Trophoblast cell (in vitro differentiated cells and primary cell): ENCODE results near the gene CTNNA3.

Source experiments
- DNase-seq, 2 donors: peaks; one replicate each; pipeline ENCODE4 v3.0.0-alpha.2; 2016
- H2AFZ ChIP-seq: 2 replicates; pipeline ENCODE4 v1.6.1; 2013; ENCODE audit warnings: low read length, moderate library complexity, mild to moderate bottlenecking; ENCODE audit not compliant: insufficient read depth, poor library complexity
- H2AK5ac ChIP-seq: 2 replicates; pipeline ENCODE4 v1.6.1; 2013; ENCODE audit warnings: mild to moderate bottlenecking, low read length
- H2BK120ac ChIP-seq: 2 replicates; pipeline ENCODE4 v1.6.1; 2013; ENCODE audit warnings: low read length, mild to moderate bottlenecking, moderate library complexity; ENCODE audit not compliant: insufficient read depth, poor library complexity
- H2BK12ac ChIP-seq: 2 replicates; pipeline ENCODE4 v1.6.1; 2013; ENCODE audit warnings: mild to moderate bottlenecking, low read length, moderate library complexity
- H2BK5ac ChIP-seq: 2 replicates; pipeline ENCODE4 v1.6.1; 2013; ENCODE audit warnings: low read length, low read depth, moderate library complexity, mild to moderate bottlenecking; ENCODE audit not compliant: poor library complexity
- H3K14ac ChIP-seq: 2 replicates; pipeline ENCODE4 v1.6.1; 2013; ENCODE audit warnings: mild to moderate bottlenecking, low read length
- H3K18ac ChIP-seq: 2 replicates; pipeline ENCODE4 v1.6.1; 2013; ENCODE audit warnings: mild to moderate bottlenecking, low read length
- H3K23ac ChIP-seq: 2 replicates; pipeline ENCODE4 v1.6.1; 2013; ENCODE audit warnings: low read length
- H3K27ac ChIP-seq: 2 replicates; pipeline ENCODE4 v1.5.1; 2013; ENCODE audit warnings: low read depth, mild to moderate bottlenecking, inconsistent platforms, low read length, moderate library complexity
- H3K27me3 ChIP-seq: 2 replicates; pipeline ENCODE4 v1.6.1; 2013; ENCODE audit warnings: inconsistent platforms, mild to moderate bottlenecking, low read length, moderate library complexity; ENCODE audit not compliant: insufficient read depth
- H3K36me3 ChIP-seq, 2 experiments: 1 replicate in 1 of 2; 2 replicates in 1 of 2; pipeline ENCODE4 v1.6.1; 2013; ENCODE audit warnings: low read length in 2 of 2, mild to moderate bottlenecking in 2 of 2, moderate library complexity in 1 of 2; ENCODE audit not compliant: insufficient read depth in 2 of 2, control insufficient read depth in 1 of 2
- H3K4ac ChIP-seq: 2 replicates; pipeline ENCODE4 v1.6.1; 2013; ENCODE audit warnings: low read depth, mild to moderate bottlenecking, low read length, moderate library complexity
- H3K4me1 ChIP-seq, 2 experiments: 1 replicate in 1 of 2; 2 replicates in 1 of 2; pipeline ENCODE4 v1.6.1; 2013; ENCODE audit warnings: low read length in 2 of 2, mild to moderate bottlenecking in 2 of 2, moderate library complexity in 1 of 2; ENCODE audit not compliant: insufficient read depth in 2 of 2, control insufficient read depth in 1 of 2
- H3K4me2 ChIP-seq: 2 replicates; pipeline ENCODE4 v1.6.1; 2013; ENCODE audit warnings: inconsistent platforms, mild to moderate bottlenecking, low read length, moderate library complexity
- H3K4me3 ChIP-seq: 2 replicates; pipeline ENCODE4 v1.5.1; 2013; ENCODE audit warnings: mild to moderate bottlenecking, low read depth, low read length, inconsistent platforms
- H3K79me1 ChIP-seq: one replicate; pipeline ENCODE4 v1.6.1; 2013; ENCODE audit warnings: low read length
- H3K79me2 ChIP-seq: 2 replicates; pipeline ENCODE4 v1.6.1; 2013; ENCODE audit warnings: low read length, mild to moderate bottlenecking; ENCODE audit not compliant: control insufficient read depth, insufficient read depth, poor library complexity
- H3K9ac ChIP-seq: 2 replicates; pipeline ENCODE4 v1.6.1; 2013; ENCODE audit warnings: mild to moderate bottlenecking, low read length
- H3K9me3 ChIP-seq: 2 replicates; pipeline ENCODE4 v1.6.1; 2013; ENCODE audit warnings: low read depth, mild to moderate bottlenecking, control low read depth, inconsistent platforms, low read length; ENCODE audit not compliant: insufficient read depth
- H4K12ac ChIP-seq: 2 replicates; pipeline ENCODE4 v1.6.1; 2013; ENCODE audit warnings: low read depth, mild to moderate bottlenecking, low read length, moderate library complexity
- H4K8ac ChIP-seq: 2 replicates; pipeline ENCODE4 v1.6.1; 2013; ENCODE audit warnings: low read depth, mild to moderate bottlenecking, low read length, moderate library complexity
- H4K91ac ChIP-seq: one replicate; pipeline ENCODE4 v1.6.1; 2013; ENCODE audit warnings: low read depth, mild to moderate bottlenecking, low read length, moderate library complexity
- WGBS: extraction: QIAGEN DNeasy Blood & Tissue Kit; methylation state at CpG from one replicate; pipeline ENCODE4 v1.1.7; 2013; ENCODE audit warnings: missing lambda C conversion rate; ENCODE audit not compliant: insufficient read length, insufficient coverage; ENCODE audit errors: extremely low coverage; 5-methylcytosine and 5-hydroxymethylcytosine counted together

CTNNA3 gene

GRCh38 chr10:66398669-66399068 is 1297.3 kb downstream of the CTNNA3 start:
- H3K4me1 ChIP-seq = no peaks in the 10 kb centered on the region
- H3K4ac ChIP-seq = no peak overlapping the region
- peaks cover 2% of the 10 kb centered on the region for H3K9me3 ChIP-seq
- H4K8ac ChIP-seq = no peak overlapping the region
- H3K23ac ChIP-seq = no peak overlapping the region
- no peak overlapping the region for H4K91ac ChIP-seq
- H4K12ac ChIP-seq = no peak overlapping the region
- H3K79me1 ChIP-seq = no peaks in the 10 kb centered on the region
- H3K4me3 ChIP-seq = no peak overlapping the region
- no peak overlapping the region for H2BK120ac ChIP-seq
- no peak overlapping the region for H2BK12ac ChIP-seq
- H3K4me2 ChIP-seq = no peak overlapping the region
- no peaks in the 10 kb centered on the region for H3K27me3 ChIP-seq
- H3K9ac ChIP-seq = no peak overlapping the region
- H3K14ac ChIP-seq = no peak overlapping the region
- no peak overlapping the region for H2AFZ ChIP-seq
- H2BK5ac ChIP-seq = no peak overlapping the region
- H3K18ac ChIP-seq = no peak overlapping the region
- no peaks in the 10 kb centered on the region for H3K79me2 ChIP-seq
- H3K27ac ChIP-seq = no peak overlapping the region
- DNase-seq = no peak
- no peak overlapping the region for H2AK5ac ChIP-seq
- no peaks in the 10 kb centered on the region for H3K36me3 ChIP-seq

- Histone ChIP-seq H3K4me1 (no peaks in the 10 kb centered on the region), H2AFZ (no peak overlapping the region), H3K14ac (no peak overlapping the region), H3K4me3 (no peak overlapping the region), H4K91ac (no peak overlapping the region), H4K12ac (no peak overlapping the region), H3K27ac (no peak overlapping the region), H3K27me3 (no peaks in the 10 kb centered on the region), H2BK12ac (no peak overlapping the region), H3K23ac (no peak overlapping the region), H3K36me3 (no peaks in the 10 kb centered on the region), H3K9ac (no peak overlapping the region), H2BK120ac (no peak overlapping the region), H3K9me3 (no peaks in the 10 kb centered on the region), H4K8ac (no peak overlapping the region), H3K79me2 (no peaks in the 10 kb centered on the region), H3K18ac (no peak overlapping the region), H2BK5ac (no peak overlapping the region), H2AK5ac (no peak overlapping the region), H3K4me2 (no peak overlapping the region), H3K79me1 (no peaks in the 10 kb centered on the region), H3K4ac (no peak overlapping the region)
- DNase-seq = no peak
- whole genome bisulfite sequencing = no CpG with 5 or more reads among the region's 2 CpGs
Observed at GRCh38 chr10:66394342-66395063, 1301.5 kb downstream of the CTNNA3 start.

- Histone ChIP-seq H2AK5ac (no peak overlapping the region), H3K4me2 (no peak overlapping the region), H3K79me1 (no peaks in the 10 kb centered on the region), H4K8ac (no peak overlapping the region), H3K36me3 (no peaks in the 10 kb centered on the region), H2BK12ac (no peak overlapping the region), H3K14ac (no peak overlapping the region), H3K23ac (no peak overlapping the region), H3K9ac (no peak overlapping the region), H4K91ac (no peak overlapping the region), H3K27me3 (no peaks in the 10 kb centered on the region), H3K4me1 (no peaks in the 10 kb centered on the region), H3K4ac (no peak overlapping the region), H3K27ac (no peak overlapping the region), H3K9me3 (no peaks in the 10 kb centered on the region), H4K12ac (no peak overlapping the region), H3K18ac (no peak overlapping the region), H2BK5ac (no peak overlapping the region), H3K79me2 (no peaks in the 10 kb centered on the region), H2BK120ac (no peak overlapping the region), H3K4me3 (no peak overlapping the region), H2AFZ (no peak overlapping the region)
- DNase-seq = no peak
- WGBS = no CpG with 5 or more reads among the region's 5 CpGs
Observed at GRCh38 chr10:66390926-66391325, 1305.1 kb downstream of the CTNNA3 start.

GRCh38 chr10:66381045-66381444 is 1315.0 kb downstream of the CTNNA3 start:
- Histone ChIP-seq H3K4me3 (no peak overlapping the region), H2BK120ac (no peak overlapping the region), H4K8ac (no peak overlapping the region), H3K9ac (no peak overlapping the region), H2BK5ac (no peak overlapping the region), H3K4ac (no peak overlapping the region), H3K18ac (no peak overlapping the region), H3K14ac (no peak overlapping the region), H4K12ac (no peak overlapping the region), H3K79me1 (no peaks in the 10 kb centered on the region), H3K4me1 (no peaks in the 10 kb centered on the region), H3K27ac (no peak overlapping the region), H2AFZ (no peak overlapping the region), H3K36me3 (no peaks in the 10 kb centered on the region), H3K27me3 (no peaks in the 10 kb centered on the region), H3K4me2 (no peak overlapping the region), H2BK12ac (no peak overlapping the region), H3K79me2 (no peaks in the 10 kb centered on the region), H3K9me3 (no peaks in the 10 kb centered on the region), H2AK5ac (no peak overlapping the region), H3K23ac (no peak overlapping the region), H4K91ac (no peak overlapping the region)
- DNase-seq = no peak
